Measurements from ENCODE around the gene TBX2.
A peak's percentile ranks its signal among the peaks of the same experiment; 100 is the strongest.

TBX2 gene

DNA sequence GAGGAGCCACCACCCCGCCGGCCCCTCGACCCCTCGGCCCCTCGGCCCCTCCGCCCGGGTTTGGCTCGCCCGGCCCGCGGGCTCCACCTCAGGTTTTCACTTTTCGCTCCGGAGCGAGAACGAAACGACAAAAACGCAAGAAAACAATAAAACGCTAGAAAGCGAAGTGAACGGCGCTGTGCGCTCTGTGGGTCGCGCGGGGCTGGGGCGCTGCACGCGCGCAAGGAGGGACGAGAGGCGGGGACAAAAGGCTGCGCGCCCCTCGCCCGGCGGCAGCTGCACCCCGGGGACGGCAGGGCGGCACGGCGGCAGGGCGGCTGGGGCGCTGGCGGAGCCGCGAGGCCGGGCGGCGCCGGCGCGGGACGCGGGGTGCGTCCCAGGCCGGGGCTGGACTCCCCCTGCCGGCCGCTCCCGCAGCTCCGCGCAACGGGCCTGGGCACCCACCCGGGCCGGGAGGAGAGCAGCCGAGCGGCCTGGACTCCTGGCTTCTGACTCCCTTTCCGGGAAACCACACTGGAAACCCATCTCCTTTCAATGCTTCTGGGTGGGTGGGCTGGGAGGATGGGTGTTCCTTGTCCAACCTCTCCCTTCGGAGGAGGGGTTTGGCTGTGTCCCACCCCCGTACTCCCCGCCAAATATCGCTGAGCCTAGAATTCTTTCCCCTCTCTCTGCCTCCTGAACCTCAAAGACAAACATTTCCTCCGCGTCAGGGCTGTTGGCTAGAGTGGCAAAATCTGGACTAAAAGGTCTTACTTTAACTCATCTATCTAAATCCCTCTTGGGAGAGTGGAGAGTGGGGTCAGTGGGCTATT, 9.9 kb downstream of the TBX2 start (continued):
- TF ChIP-seq ZNF354C (tag by site-specific recombination; IDR thresholded peaks at IDR 0.05; ENCODE audit: borderline replicate concordance, low read depth) (no peak), ZNF24 (tag by site-specific recombination; IDR thresholded peaks at IDR 0.05) (no peak), ZNF248 (tag by site-specific recombination; IDR thresholded peaks at IDR 0.05) (no peak), ZIC2 (tag by site-specific recombination; IDR thresholded peaks at IDR 0.05) (peak; percentile 66; the same call in 1 of the 2 replicates), HOXC10 (CRISPR knock-in tag; IDR thresholded peaks at IDR 0.05) (0 out of 2 replicates have a peak, but pooled peaks have one; percentile 31), ZSCAN16 (tag by site-specific recombination; IDR thresholded peaks at IDR 0.05) (no peak), ZNF664 (tag by site-specific recombination; IDR thresholded peaks at IDR 0.05) (no peak), ZNF555 (tag by site-specific recombination; conservative IDR thresholded peaks at IDR 0.05) (no peak), ZNF112 (tag by site-specific recombination; IDR thresholded peaks at IDR 0.05) (no peak), SP2 (tag by site-specific recombination; IDR thresholded peaks at IDR 0.05) (peak; percentile 39; the same call in 1 of the 2 replicates), ZNF175 (tag by site-specific recombination; IDR thresholded peaks at IDR 0.05) (no peak), ZBTB8A (tag by site-specific recombination; IDR thresholded peaks at IDR 0.05) (peak; percentile 82), ZNF777 (tag by site-specific recombination; IDR thresholded peaks at IDR 0.05; ENCODE audit: borderline replicate concordance) (no peak), ZNF768 (tag by site-specific recombination; IDR thresholded peaks at IDR 0.05) (no peak)
- TF ChIP-seq, protein P1, sequence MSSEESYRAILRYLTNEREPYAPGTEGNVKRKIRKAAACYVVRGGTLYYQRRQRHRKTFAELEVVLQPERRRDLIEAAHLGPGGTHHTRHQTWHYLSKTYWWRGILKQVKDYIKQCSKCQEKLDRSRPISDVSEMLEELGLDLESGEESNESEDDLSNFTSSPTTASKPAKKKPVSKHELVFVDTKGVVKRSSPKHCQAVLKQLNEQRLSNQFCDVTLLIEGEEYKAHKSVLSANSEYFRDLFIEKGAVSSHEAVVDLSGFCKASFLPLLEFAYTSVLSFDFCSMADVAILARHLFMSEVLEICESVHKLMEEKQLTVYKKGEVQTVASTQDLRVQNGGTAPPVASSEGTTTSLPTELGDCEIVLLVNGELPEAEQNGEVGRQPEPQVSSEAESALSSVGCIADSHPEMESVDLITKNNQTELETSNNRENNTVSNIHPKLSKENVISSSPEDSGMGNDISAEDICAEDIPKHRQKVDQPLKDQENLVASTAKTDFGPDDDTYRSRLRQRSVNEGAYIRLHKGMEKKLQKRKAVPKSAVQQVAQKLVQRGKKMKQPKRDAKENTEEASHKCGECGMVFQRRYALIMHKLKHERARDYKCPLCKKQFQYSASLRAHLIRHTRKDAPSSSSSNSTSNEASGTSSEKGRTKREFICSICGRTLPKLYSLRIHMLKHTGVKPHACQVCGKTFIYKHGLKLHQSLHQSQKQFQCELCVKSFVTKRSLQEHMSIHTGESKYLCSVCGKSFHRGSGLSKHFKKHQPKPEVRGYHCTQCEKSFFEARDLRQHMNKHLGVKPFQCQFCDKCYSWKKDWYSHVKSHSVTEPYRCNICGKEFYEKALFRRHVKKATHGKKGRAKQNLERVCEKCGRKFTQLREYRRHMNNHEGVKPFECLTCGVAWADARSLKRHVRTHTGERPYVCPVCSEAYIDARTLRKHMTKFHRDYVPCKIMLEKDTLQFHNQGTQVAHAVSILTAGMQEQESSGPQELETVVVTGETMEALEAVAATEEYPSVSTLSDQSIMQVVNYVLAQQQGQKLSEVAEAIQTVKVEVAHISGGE (tag by site-specific recombination; conservative IDR thresholded peaks at IDR 0.05; ENCODE audit: low read depth) = no peak
- TF ChIP-seq, protein P2, sequence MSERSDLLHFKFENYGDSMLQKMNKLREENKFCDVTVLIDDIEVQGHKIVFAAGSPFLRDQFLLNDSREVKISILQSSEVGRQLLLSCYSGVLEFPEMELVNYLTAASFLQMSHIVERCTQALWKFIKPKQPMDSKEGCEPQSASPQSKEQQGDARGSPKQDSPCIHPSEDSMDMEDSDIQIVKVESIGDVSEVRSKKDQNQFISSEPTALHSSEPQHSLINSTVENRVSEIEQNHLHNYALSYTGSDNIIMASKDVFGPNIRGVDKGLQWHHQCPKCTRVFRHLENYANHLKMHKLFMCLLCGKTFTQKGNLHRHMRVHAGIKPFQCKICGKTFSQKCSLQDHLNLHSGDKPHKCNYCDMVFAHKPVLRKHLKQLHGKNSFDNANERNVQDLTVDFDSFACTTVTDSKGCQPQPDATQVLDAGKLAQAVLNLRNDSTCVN (tag by site-specific recombination; optimal IDR thresholded peaks at IDR 0.05) = peak; percentile 85

DNA sequence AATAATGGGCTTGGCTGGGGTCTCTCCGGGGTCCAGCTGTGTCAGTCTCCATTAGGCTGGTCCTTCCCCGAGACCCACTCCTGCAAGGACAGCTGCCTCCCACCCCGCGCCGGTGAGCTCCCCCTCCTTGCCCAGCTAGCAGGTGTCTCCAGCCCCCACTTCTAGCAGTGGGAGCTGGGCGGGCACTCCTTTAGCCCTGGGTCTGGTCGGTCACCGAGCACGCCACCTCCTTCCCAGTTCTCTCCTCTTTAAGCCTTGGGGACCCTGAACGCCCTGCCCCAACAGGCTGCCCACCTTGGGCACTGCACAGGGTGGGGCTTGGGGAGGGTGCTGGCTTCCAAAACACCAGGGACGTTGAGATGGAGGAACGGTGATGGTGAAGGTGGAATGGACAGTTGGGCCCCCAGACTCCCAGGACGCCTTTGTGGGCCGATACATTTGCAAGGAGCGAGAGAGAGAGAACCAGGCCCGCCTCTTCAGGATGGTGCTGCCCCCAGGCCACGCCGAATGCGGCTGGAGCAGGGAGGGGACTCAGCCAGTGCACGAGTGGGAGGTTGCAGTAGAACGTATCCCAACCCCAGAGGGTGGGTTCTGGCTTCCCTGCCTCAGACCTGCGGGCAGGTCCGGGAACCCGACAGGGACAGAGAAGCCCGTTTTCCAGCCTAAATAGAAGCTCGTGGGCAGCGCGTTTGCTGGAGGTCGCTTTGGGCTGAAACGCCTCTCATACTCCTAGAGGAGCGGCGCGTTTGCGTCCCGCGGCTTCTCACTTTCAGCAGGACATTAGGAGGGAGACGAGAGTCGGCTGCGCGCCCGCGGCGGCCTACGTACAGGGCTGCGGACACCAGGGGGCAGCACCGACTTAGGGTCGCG, 10.7 kb downstream of the TBX2 start:
- peaks cover 0 to 35% of the 10 kb centered on the region in 2 experiments; a peak in 1 of 3 replicates for H3K36me3 ChIP-seq (ENCODE audit: control insufficient read depth in 2 of 2, insufficient read depth in 1 of 2, low read length in 2 of 2)
- TF ChIP-seq YY2 (tag by site-specific recombination; IDR thresholded peaks at IDR 0.05) = no peak
- ChIA-PET POLR2A (interaction anchor here (2.7 kb wide), 1 partner anchor 10 kb away, joined by 18 read pairs; the partner anchor contains the start of gene TBX2), CTCF (interaction anchor here (0.6 to 3.2 kb wide), 3 partner anchors 439 to 834 kb away, joined by 3 to 17 read pairs (median 9); no protein-coding TSS in a partner anchor)
- peaks cover 4% of the 10 kb centered on the region for H3K4me1 ChIP-seq (ENCODE audit: control insufficient read depth, insufficient read depth, low read length)
- no peaks in the 10 kb centered on the region for H3K9me3 ChIP-seq (ENCODE audit: control insufficient read depth, insufficient read depth, low read depth, low read length)
- no peak overlapping the region for H3K4me3 ChIP-seq (ENCODE audit: low read depth, low read length)
- no peak overlapping the region for H3K27ac ChIP-seq (ENCODE audit: extremely low read depth, low read depth, low read length)

DNA sequence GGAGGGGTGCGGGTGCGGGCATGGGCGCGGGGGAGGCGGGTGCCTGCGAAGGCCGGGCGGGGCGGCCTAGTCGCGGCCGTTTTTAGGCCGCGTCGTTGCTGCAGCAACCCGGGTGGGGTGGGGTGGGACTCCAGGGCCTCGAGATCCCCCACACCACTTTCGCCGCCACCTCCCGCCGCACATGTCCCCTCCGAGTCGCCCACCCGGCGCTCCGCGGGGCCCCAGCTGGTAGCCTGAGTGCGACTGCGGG, 11.3 kb downstream of the TBX2 start:
- Histone ChIP-seq H3K27ac (ENCODE audit: extremely low read depth, low read depth, low read length) (no peak overlapping the region), H3K36me3 (ENCODE audit: control insufficient read depth in 2 of 2, insufficient read depth in 1 of 2, low read length in 2 of 2) (peaks cover 0 to 29% of the 10 kb centered on the region in 2 experiments; a peak in 1 of 3 replicates), H3K4me3 (ENCODE audit: low read depth, low read length) (no peak overlapping the region), H3K4me1 (ENCODE audit: control insufficient read depth, insufficient read depth, low read length) (peaks cover 4% of the 10 kb centered on the region), H3K9me3 (ENCODE audit: control insufficient read depth, insufficient read depth, low read depth, low read length) (no peaks in the 10 kb centered on the region)
- ChIA-PET POLR2A (interaction anchor here (2.7 kb wide), 1 partner anchor 11 kb away, joined by 18 read pairs; the partner anchor contains the start of gene TBX2), CTCF (interaction anchor here (3.2 kb wide), 1 partner anchor 690 kb away, joined by 9 read pairs; no protein-coding TSS in a partner anchor)
- no peak for TF ChIP-seq ZBTB1 (tag by site-specific recombination; IDR thresholded peaks at IDR 0.05)
- no peak for TF ChIP-seq ZNF664 (tag by site-specific recombination; IDR thresholded peaks at IDR 0.05)
- TF ChIP-seq ZNF473 (tag by site-specific recombination; IDR thresholded peaks at IDR 0.05) = no peak
- TF ChIP-seq ZBTB7A (tag by site-specific recombination; IDR thresholded peaks at IDR 0.05; ENCODE audit: low read depth) = no peak
- TF ChIP-seq ZNF621 (tag by site-specific recombination; IDR thresholded peaks at IDR 0.05) = no peak
- no peak for TF ChIP-seq ZNF785 (tag by site-specific recombination; IDR thresholded peaks at IDR 0.05)
- TF ChIP-seq, protein P3, sequence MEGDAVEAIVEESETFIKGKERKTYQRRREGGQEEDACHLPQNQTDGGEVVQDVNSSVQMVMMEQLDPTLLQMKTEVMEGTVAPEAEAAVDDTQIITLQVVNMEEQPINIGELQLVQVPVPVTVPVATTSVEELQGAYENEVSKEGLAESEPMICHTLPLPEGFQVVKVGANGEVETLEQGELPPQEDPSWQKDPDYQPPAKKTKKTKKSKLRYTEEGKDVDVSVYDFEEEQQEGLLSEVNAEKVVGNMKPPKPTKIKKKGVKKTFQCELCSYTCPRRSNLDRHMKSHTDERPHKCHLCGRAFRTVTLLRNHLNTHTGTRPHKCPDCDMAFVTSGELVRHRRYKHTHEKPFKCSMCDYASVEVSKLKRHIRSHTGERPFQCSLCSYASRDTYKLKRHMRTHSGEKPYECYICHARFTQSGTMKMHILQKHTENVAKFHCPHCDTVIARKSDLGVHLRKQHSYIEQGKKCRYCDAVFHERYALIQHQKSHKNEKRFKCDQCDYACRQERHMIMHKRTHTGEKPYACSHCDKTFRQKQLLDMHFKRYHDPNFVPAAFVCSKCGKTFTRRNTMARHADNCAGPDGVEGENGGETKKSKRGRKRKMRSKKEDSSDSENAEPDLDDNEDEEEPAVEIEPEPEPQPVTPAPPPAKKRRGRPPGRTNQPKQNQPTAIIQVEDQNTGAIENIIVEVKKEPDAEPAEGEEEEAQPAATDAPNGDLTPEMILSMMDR (tag by site-specific recombination; IDR thresholded peaks at IDR 0.05) = no peak
- TF ChIP-seq ZNF433 (tag by site-specific recombination; IDR thresholded peaks at IDR 0.05; ENCODE audit: low read depth) = no peak
